Measurements from ENCODE around the gene SUV39H1. TPM values are rescaled to one million over a fixed set of nuclear protein-coding genes. Genes with fewer than 3 reads are reported as not detected.

The SUV39H1 gene
- polyA plus RNA-seq, 6 donors from 2014 or later, result 6.6 to 13.3 (median 10.1) TPM

- Mint-ChIP-seq H3K9me3 (peaks cover 0 to 8% (median 0%) of the 10 kb centered on the region in 7 donors), H3K27me3 (no peaks in the 10 kb centered on the region), H3K4me1 (peaks cover 15 to 22% (median 16%) of the 10 kb centered on the region in 3 donors), H3K36me3 (peaks cover 6 to 21% of the 10 kb centered on the region in 2 donors), H3K4me3 (peak overlapping the region; percentile 16 to 91 (median 80)), H3K27ac (peak overlapping the region in 3 of 6 donors; percentile 70 to 93 (median 89))
- DNase-seq, result no peak
- no peak for ATAC-seq (ENCODE audit: low read depth in 2 of 2)
Observed at GRCh38 chrX:48694776-48695533, 1.6 kb upstream of the SUV39H1 start.

- peaks cover 15 to 22% (median 16%) of the 10 kb centered on the region in 3 donors for H3K4me1 Mint-ChIP-seq
- DNase-seq, result no peak
- no peaks in the 10 kb centered on the region for H3K27me3 Mint-ChIP-seq
- peak overlapping the region in 4 of 6 donors; percentile 88 to 98 (median 91) for H3K27ac Mint-ChIP-seq
- H3K9me3 Mint-ChIP-seq, result peaks cover 0 to 8% (median 0%) of the 10 kb centered on the region in 7 donors
- H3K4me3 Mint-ChIP-seq, result peak overlapping the region; percentile 69 to 95 (median 90)
- peaks cover 6 to 21% of the 10 kb centered on the region in 2 donors for H3K36me3 Mint-ChIP-seq
- ATAC-seq (ENCODE audit: low read depth in 2 of 2), result no peak
Observed at GRCh38 chrX:48695534-48695896, 1.0 kb upstream of the SUV39H1 start.

DNA sequence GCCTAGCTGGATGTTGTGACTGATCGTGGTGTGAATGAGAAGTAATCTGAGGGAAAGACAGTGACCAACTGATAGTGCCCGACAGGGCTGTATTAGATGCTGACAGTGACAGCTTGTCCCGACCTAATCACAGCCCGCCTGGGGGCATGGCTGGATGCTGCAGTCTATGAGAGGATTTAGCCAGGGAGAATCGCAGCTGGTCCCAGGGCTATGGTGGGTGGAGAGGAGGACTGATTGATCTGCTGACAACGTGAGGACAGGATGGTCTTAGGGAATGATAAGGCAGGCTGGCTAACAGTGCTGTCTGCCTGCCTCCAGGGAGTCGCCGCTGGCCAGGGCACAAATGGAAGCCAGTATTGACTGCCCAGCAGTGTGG lies 621 bp upstream of the SUV39H1 start:
- Mint-ChIP-seq H3K36me3 (peaks cover 6 to 19% of the 10 kb centered on the region in 2 donors), H3K9me3 (peaks cover 0 to 8% (median 0%) of the 10 kb centered on the region in 7 donors), H3K4me3 (peak overlapping the region; percentile 69 to 95 (median 90)), H3K27ac (peak overlapping the region in 5 of 6 donors; percentile 20 to 98 (median 93)), H3K27me3 (no peaks in the 10 kb centered on the region), H3K4me1 (peaks cover 15 to 22% (median 16%) of the 10 kb centered on the region in 3 donors)
- DNase-seq, result no peak
- peak in 1 of 2 donors; percentile 0 for ATAC-seq (ENCODE audit: low read depth in 2 of 2)

DNA sequence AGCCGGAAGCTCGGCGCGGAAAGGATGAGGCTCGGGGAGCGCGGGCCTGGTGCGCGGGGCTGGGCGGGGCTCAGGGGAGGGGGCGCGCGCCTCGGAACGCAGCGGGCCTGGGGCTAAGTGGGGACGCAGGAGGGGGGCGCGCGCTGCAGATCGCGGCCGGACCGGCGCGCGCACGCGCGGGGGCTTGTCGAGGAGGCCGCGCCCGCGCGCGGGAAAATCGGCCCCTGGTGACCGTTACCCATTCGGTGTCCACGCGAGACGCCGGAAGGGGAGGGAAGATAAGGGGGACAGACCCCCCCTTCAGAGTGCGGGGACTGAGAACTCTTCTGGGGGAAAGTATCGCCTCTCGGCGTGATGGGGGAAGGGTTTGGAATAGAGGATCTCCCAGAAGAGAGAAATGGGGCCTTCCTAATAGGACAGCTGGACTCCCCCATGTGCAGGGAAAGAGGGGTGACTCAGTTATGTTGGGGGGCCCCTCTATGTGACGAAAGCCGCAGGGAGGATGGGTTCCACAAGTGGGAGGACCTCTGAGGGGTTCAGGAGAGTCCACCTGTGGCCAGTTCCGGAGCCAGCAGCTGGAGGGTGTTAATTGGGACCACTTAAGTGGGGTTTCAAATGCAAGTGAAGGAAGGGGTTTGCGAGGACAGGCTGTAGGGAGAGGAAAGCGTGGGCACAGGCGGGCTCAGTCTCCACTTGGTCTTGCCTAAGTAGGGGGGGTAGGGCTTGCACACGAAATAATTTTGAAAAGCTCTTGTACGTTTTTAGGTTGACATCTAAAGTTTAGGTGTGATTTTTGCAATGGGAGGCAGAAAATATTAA lies 584 bp downstream of the SUV39H1 start:
- peak in 1 of 2 donors; percentile 5 for ATAC-seq (ENCODE audit: low read depth in 2 of 2)
- peaks cover 6 to 11% of the 10 kb centered on the region in 2 donors for H3K36me3 Mint-ChIP-seq
- peak; percentile 9 for DNase-seq
- H3K27me3 Mint-ChIP-seq, result no peaks in the 10 kb centered on the region
- H3K27ac Mint-ChIP-seq, result peak overlapping the region in 3 of 6 donors; percentile 71 to 93 (median 77)
- H3K4me3 Mint-ChIP-seq, result peak overlapping the region; percentile 61 to 90 (median 80)
- peaks cover 15 to 18% (median 16%) of the 10 kb centered on the region in 3 donors for H3K4me1 Mint-ChIP-seq
- H3K9me3 Mint-ChIP-seq, result peaks cover 0 to 8% (median 0%) of the 10 kb centered on the region in 7 donors

- no peak overlapping the region for H3K27ac Mint-ChIP-seq
- no peaks in the 10 kb centered on the region for H3K27me3 Mint-ChIP-seq
- H3K9me3 Mint-ChIP-seq, result peaks cover 0 to 8% (median 0%) of the 10 kb centered on the region in 7 donors
- DNase-seq, result no peak
- peak overlapping the region in 7 of 8 donors; percentile 29 to 90 (median 78) for H3K4me3 Mint-ChIP-seq
- peaks cover 6 to 11% of the 10 kb centered on the region in 2 donors for H3K36me3 Mint-ChIP-seq
- ATAC-seq (ENCODE audit: low read depth in 2 of 2), result no peak
- H3K4me1 Mint-ChIP-seq, result peaks cover 16 to 19% (median 18%) of the 10 kb centered on the region in 3 donors
Observed at GRCh38 chrX:48698306-48698705, 1.8 kb downstream of the SUV39H1 start.

DNA sequence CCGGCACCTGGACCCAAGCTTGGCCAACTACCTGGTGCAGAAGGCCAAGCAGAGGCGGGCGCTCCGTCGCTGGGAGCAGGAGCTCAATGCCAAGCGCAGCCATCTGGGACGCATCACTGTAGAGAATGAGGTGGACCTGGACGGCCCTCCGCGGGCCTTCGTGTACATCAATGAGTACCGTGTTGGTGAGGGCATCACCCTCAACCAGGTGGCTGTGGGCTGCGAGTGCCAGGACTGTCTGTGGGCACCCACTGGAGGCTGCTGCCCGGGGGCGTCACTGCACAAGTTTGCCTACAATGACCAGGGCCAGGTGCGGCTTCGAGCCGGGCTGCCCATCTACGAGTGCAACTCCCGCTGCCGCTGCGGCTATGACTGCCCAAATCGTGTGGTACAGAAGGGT lies 3.7 kb downstream of the SUV39H1 start:
- ATAC-seq (ENCODE audit: low read depth in 2 of 2), result no peak
- no peak overlapping the region for H3K27ac Mint-ChIP-seq
- H3K36me3 Mint-ChIP-seq, result peaks cover 6 to 11% of the 10 kb centered on the region in 2 donors
- H3K9me3 Mint-ChIP-seq, result peaks cover 0 to 8% (median 0%) of the 10 kb centered on the region in 7 donors
- peaks cover 17 to 22% (median 18%) of the 10 kb centered on the region in 3 donors for H3K4me1 Mint-ChIP-seq
- H3K27me3 Mint-ChIP-seq, result no peaks in the 10 kb centered on the region
- DNase-seq, result no peak
- no peak overlapping the region for H3K4me3 Mint-ChIP-seq

DNA sequence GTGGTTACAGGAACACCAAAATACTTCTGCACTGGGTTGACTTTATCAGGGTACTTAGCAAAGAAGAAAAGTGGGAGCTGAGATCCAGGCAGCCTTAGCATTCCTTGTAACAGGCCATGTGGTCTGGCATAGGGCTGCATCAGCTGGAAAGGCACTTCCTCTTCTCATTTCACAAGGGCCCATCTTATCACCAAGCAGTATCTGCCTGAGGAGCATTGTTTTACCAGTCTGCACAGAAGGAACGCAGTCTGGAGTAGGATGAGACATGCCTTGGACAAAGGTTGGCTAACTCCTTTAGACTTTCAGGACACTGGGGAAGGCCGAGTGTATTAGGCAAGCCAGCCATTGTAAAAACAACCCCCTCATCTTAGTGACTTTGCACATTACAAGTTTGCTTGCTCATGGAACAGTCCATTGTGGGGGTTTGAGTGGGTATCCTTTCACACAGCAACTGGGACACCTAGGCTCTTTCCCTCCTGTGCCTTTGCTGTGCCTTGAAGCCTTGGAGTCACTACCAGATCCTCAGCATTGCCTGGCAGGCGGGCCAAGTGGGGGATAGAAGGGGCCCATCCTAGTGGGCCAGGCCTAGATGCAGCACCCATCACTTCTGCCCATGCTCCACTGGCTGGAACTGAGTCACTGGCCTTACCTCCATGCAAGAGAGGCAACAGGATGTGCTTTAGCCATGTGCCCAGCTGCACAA lies 4.6 kb downstream of the SUV39H1 start:
- Mint-ChIP-seq H3K27ac (no peak overlapping the region), H3K27me3 (no peaks in the 10 kb centered on the region), H3K4me1 (peaks cover 9 to 16% (median 10%) of the 10 kb centered on the region in 3 donors), H3K9me3 (peaks cover 0 to 1% (median 0%) of the 10 kb centered on the region in 7 donors), H3K4me3 (no peak overlapping the region), H3K36me3 (peaks cover 6 to 8% of the 10 kb centered on the region in 2 donors)
- ATAC-seq (ENCODE audit: low read depth in 2 of 2) (no peak), DNase-seq (no peak)

DNA sequence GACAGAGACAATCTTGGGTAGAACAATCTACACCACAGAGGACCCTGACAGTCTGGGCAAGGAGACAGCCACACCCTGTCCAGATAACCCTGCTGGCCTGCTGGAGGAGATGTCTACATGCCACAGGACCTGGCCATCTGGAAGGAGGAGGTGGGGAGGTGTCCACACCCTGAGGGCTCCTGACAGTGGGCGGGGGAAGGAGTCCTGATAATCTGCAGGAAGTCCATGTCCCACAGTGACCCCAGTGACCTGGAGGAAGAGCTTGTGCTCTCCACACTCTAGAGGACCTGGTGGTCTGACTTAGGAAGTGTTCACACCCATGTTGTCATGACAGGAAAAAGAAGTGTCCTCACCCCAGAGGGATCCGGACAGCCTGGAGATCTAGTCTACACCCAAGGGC lies 5.5 kb downstream of the SUV39H1 start:
- Mint-ChIP-seq H3K36me3 (peaks cover 0 to 6% of the 10 kb centered on the region in 2 donors), H3K27me3 (no peaks in the 10 kb centered on the region)

GRCh38 chrX:48702716-48703115 lies 6.2 kb downstream of the SUV39H1 start:
- H3K4me3 Mint-ChIP-seq, result peak overlapping the region in 3 of 8 donors; percentile 26 to 58 (median 56)
- H3K36me3 Mint-ChIP-seq, result peaks cover 0 to 6% of the 10 kb centered on the region in 2 donors

More for the DNA sequence above, 5.5 kb downstream of the SUV39H1 start:
- Mint-ChIP-seq H3K4me1 (peaks cover 8 to 10% (median 9%) of the 10 kb centered on the region in 3 donors), H3K4me3 (no peak overlapping the region), H3K27ac (peak overlapping the region in 2 of 6 donors; percentile 20 to 69), H3K9me3 (no peaks in the 10 kb centered on the region)
- DNase-seq (no peak), ATAC-seq (ENCODE audit: low read depth in 2 of 2) (no peak)

GRCh38 chrX:48703228-48703627 lies 6.7 kb downstream of the SUV39H1 start:
- DNase-seq, result no peak
- Mint-ChIP-seq H3K27me3 (no peaks in the 10 kb centered on the region), H3K27ac (peak overlapping the region in 1 of 6 donors; percentile 56), H3K9me3 (no peaks in the 10 kb centered on the region), H3K4me3 (no peak overlapping the region), H3K36me3 (peaks cover 0 to 6% of the 10 kb centered on the region in 2 donors), H3K4me1 (peaks cover 4 to 14% (median 9%) of the 10 kb centered on the region in 3 donors)
- no peak for ATAC-seq (ENCODE audit: low read depth in 2 of 2)

More at GRCh38 chrX:48702716-48703115, 6.2 kb downstream of the SUV39H1 start:
- DNase-seq, result no peak
- H3K9me3 Mint-ChIP-seq, result no peaks in the 10 kb centered on the region
- H3K27ac Mint-ChIP-seq, result peak overlapping the region in 1 of 6 donors; percentile 69
- no peaks in the 10 kb centered on the region for H3K27me3 Mint-ChIP-seq
- peaks cover 4 to 9% (median 4%) of the 10 kb centered on the region in 3 donors for H3K4me1 Mint-ChIP-seq
- no peak for ATAC-seq (ENCODE audit: low read depth in 2 of 2)

DNA sequence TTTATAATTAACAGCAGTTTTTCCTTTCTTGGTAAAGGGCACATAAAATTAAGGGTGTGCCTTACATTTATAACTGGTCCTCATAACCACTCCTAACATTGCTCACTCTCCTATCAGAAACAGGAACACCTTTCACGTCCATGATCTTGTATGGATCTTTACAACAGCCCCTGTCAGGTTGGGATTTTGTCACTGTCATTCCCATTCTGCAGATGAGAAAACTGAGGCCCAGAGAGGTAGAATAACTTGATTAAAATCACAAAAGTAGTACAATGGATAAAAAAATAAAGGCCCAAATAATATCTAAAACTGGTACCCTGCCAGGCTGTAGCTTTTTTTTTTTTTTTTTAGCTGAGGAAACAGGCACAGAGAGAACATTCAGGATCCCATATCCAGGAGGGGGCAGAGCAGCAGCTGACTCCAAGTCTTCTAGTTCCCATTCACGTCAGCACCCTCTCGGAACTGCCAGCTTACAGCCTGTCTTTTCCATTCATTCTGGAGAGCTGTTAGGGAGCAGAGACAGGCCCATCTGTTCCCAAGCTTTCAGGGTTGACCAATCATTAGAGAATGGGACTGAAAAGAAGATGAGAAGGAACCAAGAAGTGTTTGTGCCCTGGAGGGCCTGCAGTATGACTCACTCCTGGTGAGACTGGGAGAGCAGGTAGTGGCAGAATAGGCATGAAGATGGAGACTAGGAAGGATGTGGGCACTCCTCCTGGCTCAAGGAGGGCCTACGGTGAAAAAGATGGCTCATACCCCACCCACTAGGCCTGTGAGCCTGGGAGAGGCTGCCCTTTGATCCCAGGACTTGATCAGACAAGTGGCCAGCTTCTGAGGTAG lies 7.3 kb downstream of the SUV39H1 start:
- H3K27ac Mint-ChIP-seq, result peak overlapping the region in 2 of 6 donors; percentile 36 to 56
- peaks cover 4 to 20% (median 15%) of the 10 kb centered on the region in 3 donors for H3K4me1 Mint-ChIP-seq
- no peak overlapping the region for H3K4me3 Mint-ChIP-seq
- DNase-seq (no peak), ATAC-seq (ENCODE audit: low read depth in 2 of 2) (no peak)
- no peaks in the 10 kb centered on the region for H3K9me3 Mint-ChIP-seq
- H3K36me3 Mint-ChIP-seq, result peaks cover 0 to 6% of the 10 kb centered on the region in 2 donors
- no peaks in the 10 kb centered on the region for H3K27me3 Mint-ChIP-seq

DNA sequence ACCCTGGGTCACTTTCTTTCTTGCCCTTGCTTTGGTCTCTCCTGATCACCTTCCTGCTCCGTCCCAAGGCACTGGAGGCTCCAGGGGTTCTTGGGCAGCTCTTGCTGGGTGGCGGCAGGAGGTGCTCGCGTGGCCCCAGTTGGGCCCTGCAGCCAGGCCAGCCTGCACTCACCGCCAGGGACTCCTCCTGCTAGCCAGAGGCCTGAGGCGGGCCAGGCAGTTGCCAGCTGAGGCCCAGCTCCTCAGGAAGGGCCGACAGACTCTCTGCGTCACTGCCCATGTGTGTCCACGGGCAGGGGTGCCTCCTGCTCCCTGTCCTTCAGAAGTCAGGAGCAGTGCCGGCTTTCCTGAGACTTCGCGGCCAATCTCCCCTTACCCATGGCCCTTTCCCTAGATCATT lies 9.3 kb downstream of the SUV39H1 start:
- ATAC-seq (ENCODE audit: low read depth in 2 of 2), result no peak
- H3K9me3 Mint-ChIP-seq, result peaks cover 0 to 3% (median 0%) of the 10 kb centered on the region in 7 donors

More for the DNA sequence above, 9.3 kb downstream of the SUV39H1 start:
- Mint-ChIP-seq H3K4me1 (peaks cover 4 to 17% (median 17%) of the 10 kb centered on the region in 3 donors), H3K4me3 (no peak overlapping the region), H3K27ac (peak overlapping the region in 1 of 6 donors; percentile 89), H3K27me3 (no peaks in the 10 kb centered on the region), H3K36me3 (no peaks in the 10 kb centered on the region)
- no peak for DNase-seq
